NCI-H1417 (cell line): Measurements from ENCODE around the gene APPBP2.

ENCODE experiments used
- DNase-seq, 3 experiments: peaks; one replicate each; lab custom pipeline; 2025; lab: John Stamatoyannopoulos, UW

The APPBP2 gene

DNA sequence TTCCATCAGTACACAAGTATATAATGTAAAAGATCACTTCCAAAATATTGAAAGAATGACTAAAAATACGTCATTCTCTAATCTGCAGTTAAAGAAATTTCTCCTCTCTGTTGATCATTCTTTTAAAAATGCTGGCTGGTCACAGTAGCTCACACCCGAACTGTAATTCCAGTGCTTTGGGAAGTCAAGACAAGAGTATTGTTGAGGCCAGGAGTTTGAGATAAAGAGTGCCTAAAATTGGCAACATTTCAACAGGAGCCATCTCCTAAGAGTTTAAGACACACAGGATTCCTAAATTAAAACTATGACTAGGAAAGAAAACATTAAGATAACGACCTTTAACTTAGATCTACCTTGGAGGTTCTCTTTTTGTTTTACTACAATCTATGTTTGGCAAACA is 129.6 kb downstream of the APPBP2 start:
- no peak for DNase-seq

DNA sequence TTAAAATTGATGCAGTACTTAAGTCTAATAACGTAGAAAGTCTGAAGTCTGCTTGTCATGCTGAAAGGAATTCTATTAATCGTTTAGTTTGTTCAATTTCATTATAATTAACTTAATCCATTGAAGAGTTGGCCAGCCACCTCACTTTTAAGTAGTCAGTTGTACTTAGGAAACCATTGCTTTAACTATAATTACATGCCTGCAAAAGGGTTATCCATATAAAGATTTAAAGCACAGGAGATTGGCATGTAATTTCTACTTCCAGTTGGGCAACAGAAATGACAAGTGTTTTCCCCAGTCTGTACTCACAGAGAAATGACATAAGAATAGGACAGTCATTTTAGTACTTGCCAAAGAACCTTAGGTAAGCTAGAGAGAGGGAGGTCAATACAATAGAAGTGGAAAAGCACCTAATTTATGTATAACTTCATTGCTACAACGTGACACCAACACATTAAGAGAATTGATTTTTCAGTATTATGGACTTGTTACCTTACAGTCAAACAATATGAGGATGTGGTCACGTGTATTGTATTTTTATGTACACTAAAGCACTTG is 130.5 kb downstream of the APPBP2 start:
- no peak for DNase-seq

DNA sequence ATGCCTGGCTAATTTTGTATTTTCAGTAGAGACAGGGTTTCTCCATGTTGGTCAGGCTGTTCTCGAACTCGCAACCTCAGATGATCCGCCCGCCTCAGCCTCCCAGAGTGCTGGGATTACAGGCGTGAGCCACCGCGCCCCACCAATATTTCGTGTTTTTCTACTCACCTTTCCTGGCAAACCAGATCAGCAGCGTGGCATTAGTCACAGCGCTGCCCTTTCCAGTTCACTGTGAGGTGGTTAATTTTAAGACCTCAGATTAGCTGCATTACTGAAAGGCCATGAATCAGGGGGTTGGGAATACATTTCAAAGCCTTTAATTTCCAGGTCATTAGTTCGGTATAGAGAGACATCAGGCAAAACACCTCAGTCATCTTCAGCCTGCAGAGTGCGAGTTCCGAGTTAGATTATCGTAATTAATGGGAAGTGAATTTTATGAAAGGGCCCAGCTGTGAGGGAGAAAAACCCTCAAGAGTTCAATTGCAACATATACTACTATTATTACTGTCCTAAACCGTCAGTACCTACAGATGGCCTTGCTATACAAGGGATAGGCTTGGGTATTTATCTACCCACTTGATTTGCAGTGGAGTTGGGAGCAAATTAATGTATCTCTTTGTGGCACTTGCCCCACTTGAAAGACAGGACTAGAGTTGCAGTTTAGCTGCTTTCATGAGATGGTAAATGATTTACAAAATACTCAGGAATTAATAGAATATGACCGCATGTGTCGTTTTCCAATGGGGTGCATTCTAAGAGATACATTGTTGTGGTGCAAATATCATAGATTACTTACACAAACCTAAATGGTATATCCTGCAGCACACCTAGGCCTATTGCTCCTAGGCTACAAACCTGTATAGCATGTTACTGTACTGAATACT is 132.0 kb downstream of the APPBP2 start:
- peak in 2 of 3 experiments; percentile 1 to 49 for DNase-seq
